ENCODE measurements around the gene MRPL3.

- TF ChIP-seq CTCF (IDR thresholded peaks at IDR 0.05; ENCODE audit: insufficient read depth, low read length, poor library complexity, severe bottlenecking) (no peak), EZH2phosphoT487 (conservative IDR thresholded peaks at IDR 0.05; ENCODE audit: low read length) (no peak)
These were observed 822 bp downstream of the MRPL3 start for GRCh38 chr3:131501949-131502348.
